Fibroblast of lung (primary cell): Measurements from ENCODE around the gene CDKL5.

Experiments used
- EZH2 ChIP-seq: IDR thresholded peaks from 2 replicates; pipeline ENCODE4 v1.5.1; 2012; ENCODE audit warnings: low read length, control low read depth, mild to moderate bottlenecking; ENCODE audit errors: missing control alignments
- TF ChIP-seq, protein P1 (sequence below), 2 donors: IDR thresholded peaks in 1 of 2; conservative IDR thresholded peaks in 1 of 2; 1 replicate in 1 of 2; 2 replicates in 1 of 2; pipeline ENCODE4 v1.5.1; 2011 to 2012; ENCODE audit warnings: low read length in 2 of 2, control low read depth in 1 of 2, inconsistent platforms in 1 of 2, low read depth in 1 of 2, mild to moderate bottlenecking in 1 of 2

DNA sequence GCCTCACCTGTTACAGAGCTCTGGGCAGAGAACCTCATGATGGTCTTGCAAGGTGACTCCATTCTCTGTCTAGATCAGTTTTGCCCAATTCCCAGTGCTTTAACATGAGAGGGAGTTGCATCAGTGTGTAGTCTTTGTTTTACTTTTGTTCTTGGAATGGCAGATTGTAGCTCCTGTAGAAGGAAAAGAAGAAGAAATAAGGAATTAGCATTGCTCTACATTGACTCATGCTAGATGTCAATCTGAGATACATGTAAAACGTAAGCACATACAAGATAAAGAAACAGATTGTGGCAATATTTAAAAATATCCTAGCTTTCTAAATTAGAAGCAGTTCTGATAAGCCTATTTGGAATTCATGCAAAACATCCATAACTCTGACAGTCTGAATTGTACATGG, 266.0 kb downstream of the CDKL5 start:
- no peak for TF ChIP-seq EZH2
- TF ChIP-seq, protein P1, sequence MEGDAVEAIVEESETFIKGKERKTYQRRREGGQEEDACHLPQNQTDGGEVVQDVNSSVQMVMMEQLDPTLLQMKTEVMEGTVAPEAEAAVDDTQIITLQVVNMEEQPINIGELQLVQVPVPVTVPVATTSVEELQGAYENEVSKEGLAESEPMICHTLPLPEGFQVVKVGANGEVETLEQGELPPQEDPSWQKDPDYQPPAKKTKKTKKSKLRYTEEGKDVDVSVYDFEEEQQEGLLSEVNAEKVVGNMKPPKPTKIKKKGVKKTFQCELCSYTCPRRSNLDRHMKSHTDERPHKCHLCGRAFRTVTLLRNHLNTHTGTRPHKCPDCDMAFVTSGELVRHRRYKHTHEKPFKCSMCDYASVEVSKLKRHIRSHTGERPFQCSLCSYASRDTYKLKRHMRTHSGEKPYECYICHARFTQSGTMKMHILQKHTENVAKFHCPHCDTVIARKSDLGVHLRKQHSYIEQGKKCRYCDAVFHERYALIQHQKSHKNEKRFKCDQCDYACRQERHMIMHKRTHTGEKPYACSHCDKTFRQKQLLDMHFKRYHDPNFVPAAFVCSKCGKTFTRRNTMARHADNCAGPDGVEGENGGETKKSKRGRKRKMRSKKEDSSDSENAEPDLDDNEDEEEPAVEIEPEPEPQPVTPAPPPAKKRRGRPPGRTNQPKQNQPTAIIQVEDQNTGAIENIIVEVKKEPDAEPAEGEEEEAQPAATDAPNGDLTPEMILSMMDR (conservative IDR thresholded peaks at IDR 0.05 in 1 of 2, IDR thresholded peaks at IDR 0.05 in 1 of 2; ENCODE audit: low read depth in 1 of 2, low read length in 2 of 2) = no peak
